HL-60/S4 (cell line): Measurements from ENCODE around the gene RGL2.
"Not testable (repeated sequence)": the region's sequence is repeated elsewhere in the genome, so short reads cannot be mapped to it uniquely, and the experiment has no call there.

Source experiments
- in situ Hi-C: fragments of 300-500 bp; cut with MboI; formaldehyde crosslinking; loops from 2 replicates; pipeline ENCODE4 v1.14.3; 2022; ENCODE audit warnings: low sequenced_read_pairs

Gene RGL2

DNA sequence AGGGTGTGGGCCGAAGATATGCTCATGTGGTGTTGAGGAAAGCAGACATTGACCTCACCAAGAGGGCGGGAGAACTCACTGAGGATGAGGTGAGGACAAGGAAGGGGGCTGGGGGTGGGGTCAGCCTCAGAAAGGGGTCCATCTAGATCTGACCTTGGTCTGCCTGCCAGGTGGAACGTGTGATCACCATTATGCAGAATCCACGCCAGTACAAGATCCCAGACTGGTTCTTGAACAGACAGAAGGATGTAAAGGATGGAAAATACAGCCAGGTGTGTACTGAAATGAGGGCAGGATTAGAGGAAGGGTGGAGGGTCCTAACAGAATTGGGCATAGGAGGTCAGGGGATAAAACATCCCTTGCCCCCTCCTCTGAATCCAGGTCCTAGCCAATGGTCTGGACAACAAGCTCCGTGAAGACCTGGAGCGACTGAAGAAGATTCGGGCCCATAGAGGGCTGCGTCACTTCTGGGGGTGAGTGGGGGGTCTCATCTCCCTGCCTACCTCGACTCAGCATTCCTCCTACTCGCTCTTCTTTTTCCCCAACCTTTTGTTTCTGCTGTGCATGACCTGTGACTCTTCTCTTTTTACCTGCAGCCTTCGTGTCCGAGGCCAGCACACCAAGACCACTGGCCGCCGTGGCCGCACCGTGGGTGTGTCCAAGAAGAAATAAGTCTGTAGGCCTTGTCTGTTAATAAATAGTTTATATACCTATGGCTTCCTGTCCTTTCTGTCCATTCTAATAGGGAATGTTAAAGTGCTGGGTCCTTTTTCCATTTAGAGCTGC is 22.8 kb downstream of the RGL2 start:
- in situ Hi-C loops = not testable (repeated sequence)

GRCh38 chr6:33273924-33274902 is 24.5 kb downstream of the RGL2 start:
- in situ Hi-C loops = no loop called here

DNA sequence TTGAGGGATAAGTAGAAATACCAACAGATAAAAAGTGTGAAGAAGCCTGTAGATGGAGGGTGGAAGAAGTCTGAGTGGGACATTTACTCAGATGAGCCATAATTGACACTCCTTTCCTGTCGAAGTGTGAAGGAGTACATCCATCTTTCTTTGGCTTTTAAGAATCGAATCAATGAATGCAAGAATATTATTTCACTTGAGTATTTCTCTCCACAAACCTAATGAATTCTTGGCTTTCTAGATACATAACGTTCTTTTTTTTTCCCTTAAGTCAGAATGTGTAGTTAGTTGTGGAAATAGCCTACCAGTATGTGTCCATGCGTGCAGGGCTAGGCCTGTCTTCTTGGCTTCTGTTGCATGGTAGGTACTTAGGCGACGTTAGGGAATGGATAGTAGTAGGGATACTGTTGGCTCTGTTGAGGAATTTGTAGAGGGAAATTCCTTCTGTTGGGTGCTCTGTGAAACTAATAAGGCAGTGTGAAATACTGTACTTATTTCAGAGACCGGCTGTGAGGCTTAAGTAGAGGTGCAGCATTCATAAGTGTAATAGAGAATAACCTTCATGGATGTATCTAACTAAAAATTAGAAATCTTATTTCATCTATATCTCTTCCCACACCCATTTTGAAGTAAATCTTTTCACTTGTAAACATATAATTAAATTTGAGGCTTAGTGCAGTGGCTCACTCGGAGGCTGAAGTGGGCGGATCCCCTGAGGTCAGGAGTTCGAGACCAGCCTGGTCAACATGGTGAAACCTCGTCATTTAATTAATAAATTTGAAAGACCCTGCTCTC is 25.4 kb downstream of the RGL2 start:
- in situ Hi-C loops = no loop called here

- in situ Hi-C loops = no loop called here
These were observed 26.2 kb downstream of the RGL2 start for GRCh38 chr6:33272275-33273128.

- in situ Hi-C loops = no loop called here
These were observed 27.1 kb downstream of the RGL2 start, which contains the start of the genes RPS18 and VPS52 for GRCh38 chr6:33271468-33272274. Gene RPS18 (plus strand): TSS chr6:33272075. CDS start chr6:33272120, 45 bp downstream. Gene VPS52 (minus strand): TSS chr6:33271876. CDS start chr6:33271675, 201 bp downstream.

- in situ Hi-C loops = no loop called here
These were observed 27.6 kb downstream of the RGL2 start for GRCh38 chr6:33271117-33271467.

DNA sequence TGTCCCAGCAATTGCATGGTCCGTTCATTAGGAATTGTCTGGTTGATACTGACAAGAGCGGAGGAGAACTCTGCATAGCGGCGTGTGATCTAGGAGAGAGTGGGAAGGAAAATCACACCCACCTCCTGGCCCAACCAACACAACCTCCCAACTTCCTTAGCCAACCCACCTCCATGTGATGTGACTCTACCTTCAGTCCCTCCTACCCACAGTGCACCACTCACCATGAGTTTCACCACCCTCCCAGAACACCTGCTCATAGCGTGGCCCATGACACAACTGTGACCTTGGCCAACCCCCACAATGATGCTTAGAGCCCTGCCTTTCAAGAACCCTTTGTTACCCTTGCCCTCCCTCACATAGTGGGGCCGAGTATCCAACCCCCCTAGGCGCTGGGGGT is 34.7 kb downstream of the RGL2 start:
- in situ Hi-C loops = no loop called here

DNA sequence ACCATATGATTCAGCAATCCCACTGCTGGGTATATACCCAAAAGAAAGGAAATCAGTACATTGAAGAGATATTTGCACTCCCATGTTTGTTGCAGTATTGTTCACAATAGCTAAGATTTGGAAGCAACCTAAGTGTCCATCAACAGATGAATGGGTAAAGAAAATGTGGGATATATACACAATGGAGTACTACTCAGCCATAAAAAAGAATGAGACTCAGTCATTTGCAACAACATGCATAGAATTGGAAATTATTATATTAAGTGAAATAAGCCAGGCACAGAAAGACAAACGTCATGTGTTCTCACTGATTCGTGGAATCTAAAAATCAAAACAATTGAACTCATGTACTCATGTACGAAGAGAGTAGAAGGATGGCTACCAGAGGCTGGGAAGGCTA is 36.3 kb downstream of the RGL2 start:
- in situ Hi-C loops = not testable (repeated sequence)

DNA sequence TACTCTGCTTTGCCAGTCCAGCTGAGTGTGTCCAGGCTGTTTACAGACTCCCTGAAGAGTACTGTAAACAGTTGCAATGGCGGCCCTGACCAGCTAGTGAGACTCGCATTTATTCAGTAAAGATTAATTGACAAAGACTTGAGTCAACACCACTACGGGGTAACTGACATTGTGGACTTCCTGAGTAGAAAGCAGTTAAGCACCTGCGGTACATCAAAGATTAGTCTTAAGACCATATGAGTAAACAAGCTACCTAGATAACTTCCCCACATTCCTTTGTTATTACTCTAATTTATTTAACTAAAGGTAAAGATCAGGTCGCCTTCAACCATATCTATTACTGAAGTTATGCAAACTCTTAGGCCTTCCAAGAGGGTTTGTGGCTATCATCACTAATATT is 39.7 kb downstream of the RGL2 start:
- in situ Hi-C loops = no loop called here

GRCh38 chr6:33254591-33254990 is 44.2 kb downstream of the RGL2 start:
- in situ Hi-C loops = no loop called here

- in situ Hi-C loops = no loop called here
These were observed 46.0 kb downstream of the RGL2 start for GRCh38 chr6:33252759-33253158.

- in situ Hi-C loops = no loop called here
These were observed 47.2 kb downstream of the RGL2 start for GRCh38 chr6:33251395-33252012.

- in situ Hi-C loops = no loop called here
These were observed 48.0 kb downstream of the RGL2 start for GRCh38 chr6:33250731-33251130.

DNA sequence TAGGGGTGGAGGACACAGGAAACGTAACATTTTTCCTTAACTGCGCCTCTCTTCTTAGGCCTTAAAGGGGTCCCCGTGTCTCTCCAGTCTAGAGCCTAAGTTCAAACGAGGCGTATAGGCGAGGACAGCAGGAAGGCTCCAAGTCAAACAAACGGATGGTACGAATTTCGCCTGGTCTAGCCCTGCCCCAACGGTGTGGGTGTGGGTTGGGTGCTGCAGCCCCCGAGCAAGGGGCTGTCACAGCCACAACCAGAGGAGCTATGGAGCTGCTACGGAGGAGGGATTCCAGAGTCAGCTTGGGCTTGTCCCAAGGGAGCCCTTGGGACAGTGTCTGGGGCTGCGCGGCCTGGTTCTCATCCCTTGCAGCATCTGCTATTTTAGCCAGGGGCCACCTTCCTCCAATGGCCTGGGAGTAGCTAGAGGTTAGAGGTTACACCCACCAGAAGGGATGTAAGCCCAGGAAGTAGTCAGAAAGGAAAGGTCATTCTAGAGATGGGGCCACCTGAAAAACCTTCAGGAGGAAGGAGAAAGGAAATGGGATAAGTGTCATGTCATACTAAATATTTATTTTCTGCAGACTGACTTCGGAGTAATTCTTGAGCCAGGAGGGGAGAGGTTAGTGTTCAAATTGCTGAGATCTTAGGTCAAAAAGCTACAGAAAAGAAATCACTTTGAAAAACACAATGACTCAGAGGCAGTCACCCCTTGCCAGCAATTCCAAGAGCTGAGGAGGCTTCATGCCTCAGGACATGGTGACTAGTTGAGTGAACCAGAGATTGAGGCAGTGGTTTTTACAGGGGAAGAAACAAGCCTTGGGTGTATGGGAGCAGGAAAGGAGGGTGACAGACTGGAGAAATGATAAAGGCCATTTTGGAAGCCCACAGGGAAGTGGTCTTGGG is 48.8 kb downstream of the RGL2 start:
- in situ Hi-C loops = loop anchor here (10.0 kb wide), 1 partner anchor 115 kb away; no protein-coding TSS in a partner anchor

DNA sequence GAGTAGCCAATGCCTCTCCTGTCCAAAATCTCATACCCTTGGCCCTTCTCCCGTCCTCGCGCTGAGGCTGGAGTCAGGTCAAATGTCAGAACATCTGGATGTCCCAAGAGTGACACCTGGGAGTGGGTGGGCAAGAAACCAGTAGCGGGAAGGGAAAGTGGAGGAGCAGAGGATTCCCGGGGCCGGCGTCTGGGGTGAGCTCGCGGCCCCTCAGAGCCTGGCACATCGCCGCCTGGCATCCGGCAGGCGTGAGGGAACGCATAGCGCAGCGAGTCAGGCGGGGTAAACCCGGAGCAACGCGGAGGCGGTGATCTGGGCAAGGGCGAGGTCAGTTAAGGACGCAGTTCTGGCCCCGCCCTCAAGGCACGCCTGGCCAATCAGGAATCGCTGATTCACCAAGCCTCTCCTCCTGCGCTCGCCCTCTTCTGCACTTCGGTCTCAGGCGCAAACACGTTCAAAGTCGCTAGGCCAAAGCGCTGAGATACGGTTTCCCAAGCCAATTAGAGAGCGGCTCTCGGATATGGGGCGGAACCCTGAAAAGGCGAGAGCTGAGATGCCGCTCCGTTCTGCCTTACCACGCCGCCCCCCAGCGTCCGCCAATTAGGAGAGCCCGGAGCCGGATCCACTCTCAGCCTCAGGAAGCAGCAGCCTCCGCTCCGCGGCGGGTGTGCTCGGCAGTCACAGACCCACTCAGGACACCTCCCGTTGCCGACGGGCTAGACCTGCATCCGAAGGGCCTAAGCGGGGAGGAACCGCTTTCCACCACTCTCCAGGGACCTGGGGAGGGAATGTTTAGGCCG is 49.6 kb downstream of the RGL2 start:
- in situ Hi-C loops = loop anchor here (10.0 kb wide), 1 partner anchor 114 kb away; no protein-coding TSS in a partner anchor

- in situ Hi-C loops = loop anchor here (10.0 kb wide), 1 partner anchor 114 kb away; no protein-coding TSS in a partner anchor
These were observed 50.2 kb downstream of the RGL2 start for GRCh38 chr6:33248643-33248931.
